DLD1 (cell line): ENCODE measurements around the gene QRICH2.
"Not testable (repeated sequence)": the region's sequence is repeated elsewhere in the genome, so short reads cannot be mapped to it uniquely, and the experiment has no call there.

Source experiments
- in situ Hi-C: cut with HindIII; loops from 2 replicates; pipeline ENCODE4 v1.10.0; 2017; ENCODE audit warnings: low sequenced_read_pairs

QRICH2 gene

GRCh38 chr17:76226749-76227148 is 81.3 kb downstream of the QRICH2 start:
- in situ Hi-C loops: not testable (repeated sequence)

- in situ Hi-C loops: not testable (repeated sequence)
These were observed 82.5 kb downstream of the QRICH2 start for GRCh38 chr17:76225373-76226086.
